GM12878 (cell line): Measurements from ENCODE around the gene HAVCR1. TPM values are rescaled to one million over a fixed set of nuclear protein-coding genes. Genes with fewer than 3 reads are reported as not detected.

Source experiments
- ATAC-seq: fragments of 200-7000 bp; cut with Tn5 transposase; 3 replicates; pipeline ENCODE4 v1.9.1; 2020; ENCODE audit warnings: mild to moderate bottlenecking, moderate library complexity
- BruUV-seq: library from RNA; stranded (reverse); fragments of 400-500 nt; replicated peaks from 2 replicates; lab custom pipeline; 2021; lab: Mats Ljungman, UMichigan
- CTCF ChIA-PET: fragments of 300-600 bp; sonication (Branson Sonifier 250); formaldehyde crosslinking; extraction: SDS; loops from one replicate; lab custom pipeline; 2021; ENCODE audit warnings: inconsistent platforms; lab: Yijun Ruan, JAX
- POLR2A ChIA-PET: fragments of 350-600 bp; formaldehyde crosslinking; extraction: SDS; loops from one replicate; lab custom pipeline; 2021; ENCODE audit warnings: inconsistent platforms; lab: Charles Lee
- RAD21 ChIA-PET: fragments of 300-600 bp; sonication (Branson Sonifier 250); formaldehyde crosslinking; loops from one replicate; lab custom pipeline; 2023; ENCODE audit warnings: antibody characterized with exemption; ENCODE audit not compliant: unreplicated experiment; lab: Charles Lee
- SMC1A ChIA-PET: fragments of 300-600 bp; sonication (Branson Sonifier 250); formaldehyde crosslinking; loops from one replicate; lab custom pipeline; 2023; ENCODE audit not compliant: unreplicated experiment, uncharacterized antibody; lab: Charles Lee
- DNase-seq: peaks from one replicate; pipeline ENCODE4 v3.0.0-alpha.2; 2011; ENCODE audit warnings: low read depth, low spot score
- FAIRE-seq: peaks from 3 replicates; lab custom pipeline; 2011; peaks lifted over from hg19 to GRCh38; lab: Jason Lieb, UNC
- H2AFZ ChIP-seq: 2 replicates; pipeline ENCODE4 v1.6.0; 2011; ENCODE audit warnings: low read depth, low read length, control low read depth; ENCODE audit not compliant: control insufficient read depth
- H3K27ac ChIP-seq: 2 replicates; pipeline ENCODE4 v1.5.1; 2011; ENCODE audit warnings: control low read depth; ENCODE audit not compliant: control insufficient read depth, insufficient read depth
- H3K27me3 ChIP-seq, 2 experiments: replicated peaks in 1 of 2; 2 replicates each; pipeline versions ENCODE4 v1.6.0 to v1.6.1; 2011; ENCODE audit warnings: low read length in 1 of 2; ENCODE audit not compliant: control insufficient read depth in 2 of 2, insufficient read depth in 2 of 2
- H3K36me3 ChIP-seq, 2 experiments: 2 replicates each; pipeline ENCODE4 v1.5.1; 2011; ENCODE audit warnings: low read length in 1 of 2; ENCODE audit not compliant: control insufficient read depth in 2 of 2, insufficient read depth in 2 of 2
- H3K4me1 ChIP-seq: 2 replicates; pipeline ENCODE4 v1.6.1; 2011; ENCODE audit warnings: mild to moderate bottlenecking, low read length, moderate library complexity, mixed read lengths; ENCODE audit not compliant: control insufficient read depth, insufficient read depth
- H3K4me2 ChIP-seq: 2 replicates; pipeline ENCODE4 v1.6.0; 2011; ENCODE audit warnings: control low read depth; ENCODE audit not compliant: control insufficient read depth, insufficient read depth
- H3K4me3 ChIP-seq: fragments of 200-600 bp; sonication (generic); 2 replicates; pipeline ENCODE4 v1.5.1; 2016
- H3K79me2 ChIP-seq: 2 replicates; pipeline ENCODE4 v1.6.0; 2011; ENCODE audit warnings: low read length; ENCODE audit not compliant: control insufficient read depth, insufficient read depth
- H3K9ac ChIP-seq: 2 replicates; pipeline ENCODE4 v1.8.0; 2011; ENCODE audit warnings: low read length, control low read depth, mixed read lengths; ENCODE audit not compliant: control insufficient read depth, insufficient read depth
- H3K9me3 ChIP-seq: replicated peaks from 3 replicates; pipeline ENCODE4 v1.5.1; 2011; ENCODE audit warnings: mild to moderate bottlenecking, low read length; ENCODE audit not compliant: control insufficient read depth, insufficient read depth
- H4K20me1 ChIP-seq: 2 replicates; pipeline ENCODE4 v1.6.0; 2011; ENCODE audit not compliant: control insufficient read depth, insufficient read depth
- CEBPB ChIP-seq, 2 experiments: fragments of 150-350 bp in 1 of 2; IDR thresholded peaks; 2 replicates each; pipeline ENCODE4 v1.6.1; 2012 to 2014; ENCODE audit warnings: low read depth in 2 of 2, low read length in 2 of 2, borderline replicate concordance in 1 of 2, inconsistent platforms in 1 of 2
- FOS ChIP-seq: IDR thresholded peaks from 3 replicates; pipeline ENCODE4 v1.6.1; 2011; ENCODE audit warnings: borderline replicate concordance; ENCODE audit not compliant: insufficient read length; ENCODE audit errors: extremely low read depth
- KDM1A ChIP-seq: fragments of 200-600 bp; sonication (generic); IDR thresholded peaks from 2 replicates; pipeline ENCODE4 v1.6.1; 2016; ENCODE audit warnings: borderline replicate concordance
- MYC ChIP-seq: IDR thresholded peaks from 2 replicates; pipeline ENCODE4 v1.6.1; 2011; ENCODE audit warnings: mild to moderate bottlenecking, low read length, moderate library complexity, inconsistent platforms; ENCODE audit not compliant: insufficient read depth, insufficient replicate concordance, insufficient read length, severe bottlenecking
- NFXL1 ChIP-seq: fragments of 450-650 bp; IDR thresholded peaks from 2 replicates; pipeline ENCODE4 v1.6.1; 2017; ENCODE audit warnings: antibody characterized with exemption, mild to moderate bottlenecking, borderline replicate concordance
- NRF1 ChIP-seq: conservative IDR thresholded peaks from 2 replicates; pipeline ENCODE4 v1.6.1; 2011; ENCODE audit warnings: mild to moderate bottlenecking, low read depth, low read length, improper control_type of control experiment
- RFX5 ChIP-seq: IDR thresholded peaks from 2 replicates; pipeline ENCODE4 v1.6.1; 2011; ENCODE audit warnings: low read depth, low read length, improper control_type of control experiment
- RUNX3 ChIP-seq: IDR thresholded peaks from 2 replicates; pipeline ENCODE4 v1.6.1; 2012; ENCODE audit warnings: low read length, inconsistent platforms
- SREBF2 ChIP-seq: IDR thresholded peaks from 2 replicates; pipeline ENCODE4 v1.6.1; 2012; ENCODE audit warnings: mild to moderate bottlenecking, low read length
- ZNF274 ChIP-seq: IDR thresholded peaks from one replicate; pipeline ENCODE4 v1.8.0; 2011; ENCODE audit not compliant: insufficient read length, insufficient read depth
- WGBS: methylation state at CpG from one replicate; pipeline ENCODE4 v1.1.6; 2016; ENCODE audit warnings: low lambda C conversion rate; ENCODE audit not compliant: insufficient replicate concordance, insufficient coverage; ENCODE audit errors: missing lambda C conversion rate; 5-methylcytosine and 5-hydroxymethylcytosine counted together
- in situ Hi-C: fragments of 300-500 bp; cut with MboI; formaldehyde crosslinking; loops from 9 replicates; pipeline ENCODE4 v1.14.3; 2018; ENCODE audit warnings: mixed read lengths
- intact Hi-C: fragments of 100-400 bp; cut with micrococcal nuclease; formaldehyde crosslinking; loops from one replicate; pipeline ENCODE4 v1.14.2; 2022; ENCODE audit not compliant: unreplicated experiment
- polyA plus RNA-seq, 11 experiments: library from polyadenylated mRNA; depleted of rRNA in 4 of 11; unstranded in 6 of 11; stranded (reverse) in 5 of 11; fragments of >200 nt; fragmentation: Nextera tagmentation in 4 of 11; fragmentation: Illumina TruSeq in 1 of 11; extraction: Ambion mirVana in 4 of 11; extraction: Trizol in 1 of 11; gene quantifications; 1 replicate in 1 of 11; 2 replicates in 10 of 11; pipeline versions ENCODE4 v1.2.1 to v1.2.3, GENCODE V29; 2011 to 2016; ENCODE audit warnings: inconsistent platforms in 2 of 11, missing spikeins in 2 of 11, low read depth in 1 of 11
- total RNA-seq, 4 experiments: library from RNA; depleted of rRNA in 3 of 4; stranded (reverse); fragments of >200 nt in 3 of 4; fragmentation: Illumina TruSeq in 1 of 4; extraction: Trizol in 1 of 4; gene quantifications; 2 replicates each; pipeline versions ENCODE4 v1.2.1 to v1.2.3, GENCODE V29; 2013 to 2021
- TF ChIP-seq, protein P1 (sequence below): fragments of 450-650 bp; IDR thresholded peaks from 2 replicates; pipeline ENCODE4 v1.6.1; 2017; ENCODE audit warnings: mild to moderate bottlenecking, moderate library complexity

Gene HAVCR1
- total and polyA plus RNA-seq, 10 of the 15 experiments (the other 5 are each of a cell fraction or from before 2014, with no cell fraction given), result 0.08 to 0.45 TPM; not detected in 8

DNA sequence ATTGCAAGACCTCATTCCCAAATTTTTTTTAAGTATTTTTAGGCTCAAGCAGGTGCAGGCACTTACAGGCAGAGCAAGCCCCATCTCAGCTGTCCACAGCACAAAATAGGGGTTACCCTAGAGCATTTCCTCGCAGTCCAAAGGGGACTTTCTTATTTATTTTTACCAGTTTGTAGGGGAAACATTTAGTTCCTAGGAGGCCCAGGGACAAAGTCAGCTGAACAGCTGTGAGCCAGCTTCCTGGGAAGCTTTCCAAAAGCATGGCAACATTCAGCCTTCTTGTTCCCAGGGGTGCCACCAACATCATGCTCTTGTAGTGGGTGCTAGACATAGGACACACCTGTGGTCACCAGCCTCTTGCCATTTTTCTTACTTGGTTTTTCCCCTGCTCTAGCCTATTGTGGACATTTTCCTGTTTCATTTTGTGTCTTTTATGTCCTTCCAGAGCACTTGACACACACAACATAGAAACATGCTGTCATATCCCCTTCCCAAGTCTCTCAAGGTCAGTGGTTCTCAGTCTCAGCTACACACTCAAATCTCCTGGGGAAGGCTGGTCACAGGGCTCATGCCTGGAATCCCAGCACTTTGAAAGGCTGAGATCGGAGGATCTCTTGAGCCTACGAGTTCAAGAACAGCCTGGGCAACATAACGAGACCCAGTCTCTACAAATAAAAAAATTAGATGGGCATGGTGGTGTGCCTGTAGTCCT lies 38.2 kb downstream of the HAVCR1 start:
- Histone ChIP-seq H3K36me3 (no peaks in the 10 kb centered on the region), H3K9me3 (no peaks in the 10 kb centered on the region; the same call in 2 of the 3 replicates), H4K20me1 (no peaks in the 10 kb centered on the region), H3K9ac (no peak overlapping the region), H3K4me2 (no peak overlapping the region), H3K4me3 (no peak overlapping the region), H3K27ac (no peak overlapping the region), H3K4me1 (peaks cover 6% of the 10 kb centered on the region), H3K27me3 (no peaks in the 10 kb centered on the region)
- CTCF ChIA-PET, result interaction anchor here (0.6 to 1.3 kb wide), 2 partner anchors 110 to 1320 kb away, joined by 3 to 4 read pairs; no protein-coding TSS in a partner anchor
- BruUV-seq, result no TSS peak
- no peak for FAIRE-seq
- in situ Hi-C loops (no loop called here), intact Hi-C loops (no loop called here)
- 30% methylated on average over 4 of the region's 4 CpGs for WGBS
- TF ChIP-seq SREBF2 (no peak), RUNX3 (peak; percentile 37; the same call in 1 of the 2 replicates), KDM1A (no peak)
- TF ChIP-seq, all 136 proteins: peak for 1
- Histone ChIP-seq H3K79me2 (no peaks in the 10 kb centered on the region), H2AFZ (no peak overlapping the region; the same call in 1 of the 2 replicates)
- SMC1A ChIA-PET, result interaction anchor here (1.4 kb wide), 2 partner anchors 22 to 95 kb away, joined by 3 to 5 read pairs; no protein-coding TSS in a partner anchor
- POLR2A ChIA-PET, result interaction anchor here (0.6 kb wide), 1 partner anchor 56 kb away, joined by 5 read pairs; no protein-coding TSS in a partner anchor
- RAD21 ChIA-PET, result no interaction called here
- no peak for DNase-seq
- ATAC-seq, result peak; percentile 31; the same call in 1 of the 3 replicates

DNA sequence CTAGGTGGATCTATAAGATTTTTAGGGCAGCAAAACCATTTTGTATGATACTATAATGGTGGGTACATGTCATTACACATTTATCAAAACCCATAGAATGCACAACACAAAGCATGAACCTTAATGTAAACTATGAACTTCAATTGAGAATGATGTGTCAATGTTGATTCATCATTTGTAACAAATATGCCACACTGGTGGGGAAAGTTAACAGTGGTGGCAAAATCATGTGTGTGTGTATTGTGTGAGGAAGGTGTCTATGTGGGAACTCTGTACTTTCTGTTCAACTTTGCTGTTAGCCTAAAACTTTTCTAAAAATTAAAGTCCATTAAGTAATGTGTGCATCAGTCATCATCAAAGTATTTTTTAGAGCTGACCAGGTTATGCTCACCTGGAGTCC lies 38.9 kb downstream of the HAVCR1 start:
- BruUV-seq, result no TSS peak
- no peak for ATAC-seq
- Histone ChIP-seq H3K79me2 (no peaks in the 10 kb centered on the region), H3K4me3 (no peak overlapping the region), H3K4me2 (no peak overlapping the region), H3K9ac (no peak overlapping the region), H3K27me3 (no peaks in the 10 kb centered on the region), H3K36me3 (no peaks in the 10 kb centered on the region), H3K27ac (no peak overlapping the region), H3K4me1 (peaks cover under 1% of the 10 kb centered on the region), H3K9me3 (no peaks in the 10 kb centered on the region; the same call in 2 of the 3 replicates), H4K20me1 (no peaks in the 10 kb centered on the region), H2AFZ (no peak overlapping the region)
- in situ Hi-C loops (no loop called here), intact Hi-C loops (no loop called here)
- ChIA-PET SMC1A (interaction anchor here (1.4 kb wide), 1 partner anchor 22 kb away, joined by 5 read pairs; no protein-coding TSS in a partner anchor), POLR2A (no interaction called here), RAD21 (no interaction called here), CTCF (no interaction called here)
- no peak for DNase-seq
- FAIRE-seq, result no peak
- TF ChIP-seq ZNF274 (no peak), MYC (no peak), CEBPB (IDR thresholded peaks at IDR 0.05; ENCODE audit: borderline replicate concordance in 1 of 2, low read depth in 2 of 2, low read length in 2 of 2) (no peak), NRF1 (no peak), RFX5 (no peak), NFXL1 (no peak), FOS (no peak)
- TF ChIP-seq, protein P1, sequence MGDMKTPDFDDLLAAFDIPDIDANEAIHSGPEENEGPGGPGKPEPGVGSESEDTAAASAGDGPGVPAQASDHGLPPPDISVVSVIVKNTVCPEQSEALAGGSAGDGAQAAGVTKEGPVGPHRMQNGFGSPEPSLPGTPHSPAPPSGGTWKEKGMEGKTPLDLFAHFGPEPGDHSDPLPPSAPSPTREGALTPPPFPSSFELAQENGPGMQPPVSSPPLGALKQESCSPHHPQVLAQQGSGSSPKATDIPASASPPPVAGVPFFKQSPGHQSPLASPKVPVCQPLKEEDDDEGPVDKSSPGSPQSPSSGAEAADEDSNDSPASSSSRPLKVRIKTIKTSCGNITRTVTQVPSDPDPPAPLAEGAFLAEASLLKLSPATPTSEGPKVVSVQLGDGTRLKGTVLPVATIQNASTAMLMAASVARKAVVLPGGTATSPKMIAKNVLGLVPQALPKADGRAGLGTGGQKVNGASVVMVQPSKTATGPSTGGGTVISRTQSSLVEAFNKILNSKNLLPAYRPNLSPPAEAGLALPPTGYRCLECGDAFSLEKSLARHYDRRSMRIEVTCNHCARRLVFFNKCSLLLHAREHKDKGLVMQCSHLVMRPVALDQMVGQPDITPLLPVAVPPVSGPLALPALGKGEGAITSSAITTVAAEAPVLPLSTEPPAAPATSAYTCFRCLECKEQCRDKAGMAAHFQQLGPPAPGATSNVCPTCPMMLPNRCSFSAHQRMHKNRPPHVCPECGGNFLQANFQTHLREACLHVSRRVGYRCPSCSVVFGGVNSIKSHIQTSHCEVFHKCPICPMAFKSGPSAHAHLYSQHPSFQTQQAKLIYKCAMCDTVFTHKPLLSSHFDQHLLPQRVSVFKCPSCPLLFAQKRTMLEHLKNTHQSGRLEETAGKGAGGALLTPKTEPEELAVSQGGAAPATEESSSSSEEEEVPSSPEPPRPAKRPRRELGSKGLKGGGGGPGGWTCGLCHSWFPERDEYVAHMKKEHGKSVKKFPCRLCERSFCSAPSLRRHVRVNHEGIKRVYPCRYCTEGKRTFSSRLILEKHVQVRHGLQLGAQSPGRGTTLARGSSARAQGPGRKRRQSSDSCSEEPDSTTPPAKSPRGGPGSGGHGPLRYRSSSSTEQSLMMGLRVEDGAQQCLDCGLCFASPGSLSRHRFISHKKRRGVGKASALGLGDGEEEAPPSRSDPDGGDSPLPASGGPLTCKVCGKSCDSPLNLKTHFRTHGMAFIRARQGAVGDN, result no peak
